ENCODE measurements around the gene EFHD2.
"Not testable (repeated sequence)": the region's sequence is repeated elsewhere in the genome, so short reads cannot be mapped to it uniquely, and the experiment has no call there.

The EFHD2 gene

DNA sequence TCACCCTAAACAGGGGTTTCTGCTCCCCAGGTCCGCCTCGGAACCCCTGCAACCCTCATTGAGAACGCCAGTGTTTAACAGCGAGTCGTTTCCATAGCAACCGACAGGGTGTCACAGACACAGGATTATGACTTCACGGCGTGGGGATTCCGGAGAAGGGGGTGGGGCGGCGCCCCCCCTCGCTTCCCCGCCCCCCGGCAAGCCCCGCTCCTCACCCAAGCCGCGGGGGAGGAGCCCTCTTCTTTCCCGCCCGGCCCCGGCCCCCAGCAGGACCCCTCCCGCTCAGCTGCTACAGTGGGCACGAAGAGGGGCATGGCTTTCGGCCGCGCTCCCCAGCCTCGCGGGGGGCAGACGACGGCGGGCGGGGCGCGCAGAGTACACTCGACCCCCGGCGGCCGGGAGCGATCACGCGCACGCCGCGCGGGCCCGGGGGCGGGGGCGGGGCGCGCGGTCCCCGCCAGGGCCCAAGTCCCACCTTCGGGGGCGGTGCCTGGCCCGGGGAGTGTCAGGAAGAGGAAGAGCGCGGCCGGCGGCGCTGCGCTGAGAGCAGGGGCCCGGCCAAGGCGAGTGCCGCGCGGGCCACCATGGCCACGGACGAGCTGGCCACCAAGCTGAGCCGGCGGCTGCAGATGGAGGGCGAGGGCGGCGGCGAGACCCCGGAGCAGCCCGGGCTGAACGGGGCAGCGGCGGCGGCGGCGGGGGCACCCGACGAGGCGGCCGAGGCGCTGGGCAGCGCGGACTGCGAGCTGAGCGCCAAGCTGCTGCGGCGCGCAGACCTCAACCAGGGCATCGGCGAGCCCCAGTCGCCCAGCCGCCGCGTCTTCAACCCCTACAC lies at the start of gene EFHD2:
Gene EFHD2, plus strand, starts transcription at position 501 of the 835 bp plus-strand sequence. Its CDS starts 84 bp downstream, at position 585.
- DNase-seq: peak; percentile 96

- no peak for DNase-seq
Measured at GRCh38 chr1:15360700-15361099, 49.0 kb upstream of the EFHD2 start.

- no peak for DNase-seq
Measured at GRCh38 chr1:15362096-15362736, 47.5 kb upstream of the EFHD2 start.

GRCh38 chr1:15362737-15363128 lies 47.0 kb upstream of the EFHD2 start:
- DNase-seq: no peak

DNA sequence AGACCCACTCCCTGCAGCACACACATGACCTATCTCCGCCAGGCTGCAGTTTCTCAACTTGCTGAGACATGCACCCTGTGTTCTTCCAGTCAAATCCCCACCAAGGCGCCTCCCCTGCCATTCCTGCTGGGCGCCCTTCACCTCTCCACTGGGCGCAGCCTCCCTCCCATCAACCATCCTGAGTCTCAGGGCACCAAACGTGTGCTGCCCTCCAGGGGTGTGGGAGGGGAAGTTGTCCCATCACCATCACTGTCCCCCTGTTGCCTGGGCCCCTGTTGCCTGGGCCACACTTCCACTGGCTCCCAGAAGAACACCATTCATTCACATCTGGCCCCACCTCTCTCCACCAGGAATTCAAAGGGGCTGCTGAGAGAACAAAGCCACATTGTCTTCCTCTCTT lies 44.9 kb upstream of the EFHD2 start:
- no peak for DNase-seq

DNA sequence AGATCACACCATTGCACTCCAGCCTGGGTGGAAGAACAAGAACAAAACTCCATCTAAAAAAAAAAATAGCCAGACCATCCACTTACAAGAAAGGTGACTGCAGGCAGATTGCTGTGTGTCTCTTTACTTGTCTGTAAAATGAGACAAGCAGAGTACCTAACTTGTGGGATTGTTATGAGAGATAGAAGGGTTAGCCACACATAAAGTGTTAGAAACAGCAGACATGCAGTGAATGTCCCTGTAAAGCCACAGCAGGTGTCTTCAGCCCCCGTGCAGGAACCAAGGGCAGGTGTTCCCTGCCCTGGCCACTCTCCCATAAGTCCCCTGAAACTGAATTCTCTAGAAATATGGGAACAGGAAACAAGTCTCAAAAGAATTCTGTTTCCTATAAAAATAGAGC lies 40.8 kb upstream of the EFHD2 start:
- no peak for DNase-seq

GRCh38 chr1:15370268-15370667 lies 39.4 kb upstream of the EFHD2 start:
- DNase-seq: no peak

DNA sequence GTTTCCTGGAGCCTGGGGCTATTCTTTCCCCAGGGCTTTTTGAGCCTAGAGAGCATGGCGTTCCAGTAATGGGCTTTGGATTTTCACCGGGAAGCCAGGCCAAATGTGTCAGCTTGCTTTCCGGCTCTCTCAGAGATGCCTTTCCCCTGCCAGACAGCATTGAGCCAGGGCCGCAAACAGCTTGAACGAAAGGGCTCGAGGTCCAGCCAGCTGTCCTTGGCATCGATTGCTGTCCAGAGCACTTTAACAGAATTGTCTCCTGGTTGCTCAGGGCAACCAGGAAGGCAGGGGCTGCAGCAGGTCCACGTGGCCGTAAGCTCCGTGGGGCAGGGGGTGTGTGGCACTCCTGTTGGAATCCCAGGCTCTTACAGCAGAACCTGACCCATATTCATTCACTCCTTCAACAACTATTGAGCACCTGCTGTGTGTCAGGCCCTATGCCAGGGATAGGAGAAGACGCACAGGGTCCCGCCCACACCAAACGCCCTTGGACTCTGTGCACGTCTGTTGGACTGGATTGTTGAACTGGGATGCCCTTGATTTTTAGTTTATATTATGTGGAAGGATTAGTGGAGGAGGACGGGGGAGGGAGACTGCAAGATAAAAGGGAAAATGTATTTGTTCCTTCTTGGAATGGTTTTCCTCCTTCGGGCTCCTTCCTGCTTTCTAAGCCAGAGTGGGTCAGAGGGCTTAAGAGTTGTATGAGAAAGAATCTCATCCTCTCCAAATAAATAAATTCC lies 38.7 kb upstream of the EFHD2 start:
- no peak for DNase-seq

- DNase-seq: no peak
Measured at GRCh38 chr1:15371610-15372545, 37.8 kb upstream of the EFHD2 start.

DNA sequence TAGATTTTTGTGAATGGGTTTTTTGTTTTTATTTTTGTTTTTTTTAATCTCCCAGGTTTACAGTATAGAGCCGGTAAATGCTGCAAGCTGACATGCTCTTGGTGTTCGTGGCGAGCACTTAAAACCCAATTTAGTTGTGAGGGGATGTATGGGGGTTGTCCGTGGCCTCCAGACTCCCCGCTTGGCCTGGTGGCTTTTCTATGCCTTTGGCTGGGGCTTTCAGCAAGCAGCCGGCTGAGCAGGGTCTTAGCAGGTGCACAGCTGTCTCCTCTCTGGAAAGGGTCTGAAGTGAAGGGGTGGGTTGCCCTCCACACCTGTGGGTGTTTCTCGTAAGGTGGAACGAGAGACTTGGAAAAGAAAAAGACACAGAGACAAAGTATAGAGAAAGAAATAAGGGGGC lies 31.0 kb upstream of the EFHD2 start:
- DNase-seq: no peak

- DNase-seq: not testable (repeated sequence)
Measured at GRCh38 chr1:15379151-15379550, 30.5 kb upstream of the EFHD2 start.

DNA sequence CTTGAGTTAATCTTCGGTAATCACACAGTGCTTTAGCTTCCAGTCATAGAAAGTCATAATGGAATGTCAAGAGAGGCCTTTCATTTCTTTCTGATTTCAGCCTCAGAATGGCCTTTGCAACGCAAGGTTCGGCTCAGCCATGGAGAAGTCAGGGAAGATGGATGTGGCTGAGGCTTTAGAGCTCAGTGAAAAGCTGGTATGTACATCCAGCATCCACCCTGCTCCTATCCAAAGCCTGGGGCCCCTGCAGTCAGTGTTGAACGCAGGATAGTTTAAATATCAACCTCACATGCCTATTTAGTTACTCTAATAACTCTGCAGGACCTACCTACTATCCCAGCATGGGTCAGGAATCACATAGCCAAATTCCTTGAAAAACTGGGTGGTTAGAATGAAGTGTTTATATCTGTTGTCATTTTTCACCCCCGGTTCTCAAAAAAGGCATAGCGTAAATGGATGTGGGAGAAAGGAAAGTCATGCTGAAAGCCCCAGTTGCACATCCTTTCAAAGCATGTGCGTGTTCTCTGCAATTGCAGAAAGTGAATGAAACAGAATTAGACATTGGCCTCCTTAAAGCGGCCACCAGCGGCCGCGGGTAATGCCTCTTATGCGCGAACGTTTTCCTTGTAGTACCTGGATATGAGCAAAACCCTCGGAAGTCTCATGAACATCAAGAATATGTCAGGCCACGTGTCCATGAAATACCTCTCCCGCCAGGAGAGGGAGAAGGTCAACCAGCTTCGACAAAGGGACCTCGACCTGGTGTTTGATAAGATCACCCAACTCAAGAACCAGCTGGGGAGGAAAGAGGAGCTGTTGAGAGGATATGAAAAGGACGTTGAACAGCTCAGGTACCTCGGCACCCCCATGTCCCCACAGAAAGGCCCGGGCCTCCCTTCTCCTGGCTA lies 28.8 kb upstream of the EFHD2 start:
- no peak for DNase-seq

DNA sequence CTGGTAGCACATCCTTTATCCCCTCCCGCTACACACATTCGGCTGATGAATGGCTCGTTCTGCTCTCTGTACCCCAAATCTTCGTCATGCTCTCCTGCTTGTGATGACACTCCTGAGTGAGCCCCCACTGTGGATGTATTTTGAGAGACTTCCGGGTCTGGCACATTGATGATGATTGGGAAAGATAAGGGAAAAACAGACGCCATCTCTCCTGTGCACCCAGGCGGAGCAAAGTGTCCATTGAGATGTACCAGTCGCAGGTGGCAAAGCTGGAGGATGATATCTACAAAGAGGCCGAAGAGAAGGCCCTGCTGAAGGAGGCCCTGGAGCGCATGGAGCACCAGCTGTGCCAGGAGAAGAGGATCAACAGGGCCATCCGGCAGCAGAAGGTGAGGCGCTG lies 27.9 kb upstream of the EFHD2 start:
- DNase-seq: no peak

DNA sequence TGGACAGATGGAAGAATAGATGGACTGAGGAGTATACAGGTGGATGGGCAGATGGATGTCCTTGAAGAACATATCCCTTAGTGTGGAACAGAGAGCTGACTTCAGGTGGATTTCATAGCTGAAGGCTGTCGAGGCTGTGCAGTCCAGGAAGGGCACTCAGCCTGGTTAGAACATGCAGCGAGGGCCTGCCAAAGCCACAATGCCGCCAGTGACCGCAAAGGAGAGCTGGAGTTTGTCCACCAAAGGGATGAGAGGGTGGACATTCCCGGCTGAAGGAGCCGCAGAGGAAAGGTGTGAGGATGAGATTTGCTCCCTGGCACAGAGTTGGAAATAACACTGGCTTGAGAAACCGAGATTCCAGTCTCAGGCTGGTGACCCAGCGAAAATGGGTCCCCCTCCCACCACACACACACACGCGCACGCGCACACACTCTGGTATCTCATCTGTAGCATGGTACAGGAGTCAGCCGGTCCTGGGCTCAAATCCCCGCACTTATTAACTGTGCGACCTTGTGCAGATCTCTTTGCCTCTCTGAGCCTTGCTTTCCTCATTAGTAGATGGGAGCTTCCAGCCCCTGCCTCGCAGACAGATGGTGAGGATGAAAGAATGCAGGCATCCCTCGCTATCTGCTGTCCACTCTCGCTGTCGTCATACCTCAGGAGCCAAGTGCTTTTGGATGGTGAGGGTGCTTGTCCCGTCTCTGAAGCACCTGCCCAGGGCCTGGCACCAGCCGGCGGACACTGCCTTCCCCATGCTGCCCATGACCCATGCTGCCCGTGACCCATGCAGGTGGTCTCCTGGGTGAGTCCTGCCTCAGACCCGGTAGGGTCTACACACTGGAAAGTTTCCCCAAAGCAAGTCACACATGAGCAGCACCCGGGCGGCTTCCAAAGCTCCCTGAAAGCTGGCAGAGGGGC lies 26.8 kb upstream of the EFHD2 start:
- DNase-seq: no peak

- DNase-seq: no peak
Measured at GRCh38 chr1:15383810-15384209, 25.9 kb upstream of the EFHD2 start.

GRCh38 chr1:15384301-15384901 lies 25.3 kb upstream of the EFHD2 start:
- DNase-seq: no peak

- no peak for DNase-seq
Measured at GRCh38 chr1:15385420-15385819, 24.3 kb upstream of the EFHD2 start.

DNA sequence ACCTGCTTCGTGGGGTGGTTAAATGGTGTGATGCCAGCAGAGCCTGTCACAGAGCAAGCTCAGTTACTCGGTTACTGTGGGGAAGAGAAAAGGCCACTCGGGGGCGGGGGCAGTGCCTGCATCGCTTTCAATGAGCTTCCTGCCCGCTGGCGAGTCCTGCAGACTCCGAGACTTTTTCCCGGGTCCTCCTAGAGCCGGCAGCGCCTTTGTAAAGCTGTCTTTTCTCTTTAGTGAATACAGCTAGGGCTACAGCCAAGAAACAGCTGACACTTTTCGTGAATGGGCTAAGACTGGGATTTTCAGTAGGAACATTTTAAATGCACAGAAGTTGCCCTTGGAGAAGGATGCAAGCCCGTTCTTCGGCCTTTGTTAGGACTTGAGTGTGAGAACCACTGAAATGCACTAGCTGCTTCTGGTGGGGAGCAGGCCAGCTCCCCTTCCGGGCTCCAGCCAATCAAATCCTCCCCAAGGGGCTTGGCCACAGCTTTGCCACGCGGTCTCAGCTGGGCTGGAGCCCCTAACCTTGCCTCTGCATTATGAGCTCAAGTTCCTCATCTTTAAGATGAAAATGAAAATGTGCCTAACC lies 23.4 kb upstream of the EFHD2 start:
- no peak for DNase-seq

DNA sequence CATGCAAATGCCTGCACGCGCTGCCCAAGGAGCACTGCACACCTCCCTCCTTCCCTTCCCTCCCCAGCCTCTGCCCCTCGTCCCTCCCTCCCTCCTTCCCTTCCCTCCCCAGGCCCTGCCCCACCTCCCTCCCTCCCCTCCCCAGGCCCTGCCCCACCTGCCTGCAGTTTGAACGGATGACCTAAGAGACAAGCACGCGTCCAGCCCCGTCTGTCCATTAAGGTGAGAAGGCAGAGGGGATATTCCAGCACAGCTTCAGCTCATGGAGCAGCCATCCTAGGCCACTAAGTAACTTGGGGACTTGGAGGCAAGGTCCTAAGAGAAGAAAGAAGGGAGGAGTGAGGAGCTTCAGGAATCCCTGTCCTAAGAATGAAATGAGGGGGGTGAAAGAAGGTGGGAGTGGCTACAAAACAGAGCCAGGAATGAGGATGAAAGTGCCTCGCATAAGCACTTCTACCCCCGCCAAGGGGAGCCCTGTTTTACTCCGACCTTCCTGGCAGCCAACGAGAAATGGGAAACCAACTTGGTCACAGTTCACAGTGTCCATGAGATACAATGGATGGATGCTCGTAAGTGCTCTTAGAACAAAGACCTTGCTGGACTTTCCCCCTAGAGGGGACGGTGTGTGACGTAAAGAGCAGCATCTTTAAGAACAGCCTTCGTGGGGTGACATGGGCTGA lies 21.3 kb upstream of the EFHD2 start:
- no peak for DNase-seq

Measured in CD4-positive, alpha-beta T cell treated with Interleukin-4 for 1 hour (primary cell).